ENCODE data around the gene CARNS1. TPM values are rescaled to one million over a fixed set of nuclear protein-coding genes. Genes with fewer than 3 reads are reported as not detected.

Gene CARNS1
- total and polyA plus RNA-seq, 10 of the 15 experiments (the other 5 are each of a cell fraction or from before 2014, with no cell fraction given), result 0.02 to 0.14 (median 0.10) TPM; not detected in 3

GRCh38 chr11:67468759-67469507, 53.5 kb downstream of the CARNS1 start, which contains the start of gene TMEM134 (continued):
- no peak for TF ChIP-seq HDGF (IDR thresholded peaks at IDR 0.05)
- peak; percentile 94 for TF ChIP-seq YY1 (IDR thresholded peaks at IDR 0.05; ENCODE audit: low read depth, low read length)
- TF ChIP-seq DPF2 (IDR thresholded peaks at IDR 0.05), result peak; percentile 65; the same call in 1 of the 2 replicates
- no peak for TF ChIP-seq KDM1A (IDR thresholded peaks at IDR 0.05; ENCODE audit: borderline replicate concordance)
- no peak for TF ChIP-seq CBX3 (IDR thresholded peaks at IDR 0.05; ENCODE audit: borderline replicate concordance, low read depth)
- TF ChIP-seq MEF2A (IDR thresholded peaks at IDR 0.05; ENCODE audit: insufficient read depth, low read depth, low read length), result 0 out of 2 replicates have a peak, but pooled peaks have one; percentile 36
- no peak for TF ChIP-seq MEF2B (IDR thresholded peaks at IDR 0.05; ENCODE audit: partially characterized antibody, poor library complexity, severe bottlenecking)
- TF ChIP-seq STAT1 (conservative IDR thresholded peaks at IDR 0.05), result no peak
- TF ChIP-seq LARP7 (IDR thresholded peaks at IDR 0.05), result peak; percentile 43
- no peak for TF ChIP-seq KAT2A (conservative IDR thresholded peaks at IDR 0.05; ENCODE audit: control insufficient read depth, low read depth, low read length)
- no peak for TF ChIP-seq ZNF217 (IDR thresholded peaks at IDR 0.05)
- peak; percentile 45; the same call in 1 of the 2 replicates for TF ChIP-seq RB1 (IDR thresholded peaks at IDR 0.05; ENCODE audit: borderline replicate concordance)
- TF ChIP-seq, protein P1, sequence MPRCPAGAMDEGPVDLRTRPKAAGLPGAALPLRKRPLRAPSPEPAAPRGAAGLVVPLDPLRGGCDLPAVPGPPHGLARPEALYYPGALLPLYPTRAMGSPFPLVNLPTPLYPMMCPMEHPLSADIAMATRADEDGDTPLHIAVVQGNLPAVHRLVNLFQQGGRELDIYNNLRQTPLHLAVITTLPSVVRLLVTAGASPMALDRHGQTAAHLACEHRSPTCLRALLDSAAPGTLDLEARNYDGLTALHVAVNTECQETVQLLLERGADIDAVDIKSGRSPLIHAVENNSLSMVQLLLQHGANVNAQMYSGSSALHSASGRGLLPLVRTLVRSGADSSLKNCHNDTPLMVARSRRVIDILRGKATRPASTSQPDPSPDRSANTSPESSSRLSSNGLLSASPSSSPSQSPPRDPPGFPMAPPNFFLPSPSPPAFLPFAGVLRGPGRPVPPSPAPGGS (IDR thresholded peaks at IDR 0.05; ENCODE audit: borderline replicate concordance, insufficient read depth, low read depth, low read length, poor library complexity, severe bottlenecking), result peak; percentile 41
- TF ChIP-seq FOXM1 (IDR thresholded peaks at IDR 0.05; ENCODE audit: low read depth, low read length), result no peak
- TF ChIP-seq NRF1 (conservative IDR thresholded peaks at IDR 0.05; ENCODE audit: low read depth, low read length), result peak; percentile 6; the same call in 1 of the 2 replicates
- TF ChIP-seq CREB1 (IDR thresholded peaks at IDR 0.05; ENCODE audit: low read depth), result peak; percentile 82
- no peak for TF ChIP-seq CEBPB (IDR thresholded peaks at IDR 0.05; ENCODE audit: borderline replicate concordance in 1 of 2, low read depth in 2 of 2, low read length in 2 of 2)
- no peak for TF ChIP-seq IRF5 (IDR thresholded peaks at IDR 0.05; ENCODE audit: borderline replicate concordance)
- TF ChIP-seq MLLT1 (IDR thresholded peaks at IDR 0.05), result peak; percentile 100
- TF ChIP-seq CREM (IDR thresholded peaks at IDR 0.05; ENCODE audit: low read depth), result peak; percentile 72
- no peak for TF ChIP-seq NFXL1 (IDR thresholded peaks at IDR 0.05; ENCODE audit: borderline replicate concordance)
- TF ChIP-seq ETV6 (conservative IDR thresholded peaks at IDR 0.05 in 1 of 2, IDR thresholded peaks at IDR 0.05 in 1 of 2; ENCODE audit: borderline replicate concordance in 1 of 2, low read depth in 1 of 2), result no peak
- TF ChIP-seq ATF3 (IDR thresholded peaks at IDR 0.05; ENCODE audit: borderline replicate concordance, extremely low read depth, low read depth, low read length), result no peak
- peak; percentile 89 to 98 for TF ChIP-seq SRF (IDR thresholded peaks at IDR 0.05; ENCODE audit: low read depth in 2 of 2, low read length in 2 of 2)
- TF ChIP-seq RFX5 (IDR thresholded peaks at IDR 0.05; ENCODE audit: low read depth, low read length), result no peak
- peak; percentile 12 to 97 for TF ChIP-seq EGR1 (IDR thresholded peaks at IDR 0.05; ENCODE audit: borderline replicate concordance in 1 of 2, low read depth in 2 of 2, low read length in 2 of 2)
- TF ChIP-seq GABPA (IDR thresholded peaks at IDR 0.05; ENCODE audit: low read depth), result no peak
